Fibroblast of lung (primary cell): Measurements from ENCODE around the gene SPNS3. TPM values are rescaled to one million over a fixed set of nuclear protein-coding genes. Genes with fewer than 3 reads are reported as not detected.

Experiments used
- DNase-seq, 2 donors: peaks; one replicate each; pipeline versions ENCODE4 v3.0.0 to v3.0.0-alpha.2; 2010; ENCODE audit warnings: low read depth in 2 of 2
- H2AFZ ChIP-seq: 2 replicates; pipeline ENCODE4 v1.5.1; 2012; ENCODE audit warnings: low read length, control low read depth, inconsistent platforms
- H3K27ac ChIP-seq: 2 replicates; pipeline ENCODE4 v1.5.1; 2011; ENCODE audit warnings: low read length, control low read depth; ENCODE audit not compliant: insufficient read depth
- H3K27me3 ChIP-seq: 2 replicates; pipeline ENCODE4 v1.5.1; 2011; ENCODE audit warnings: mild to moderate bottlenecking, low read length; ENCODE audit not compliant: control insufficient read depth, insufficient read depth
- H3K36me3 ChIP-seq: 2 replicates; pipeline ENCODE4 v1.5.1; 2011; ENCODE audit warnings: low read length; ENCODE audit not compliant: control insufficient read depth, insufficient read depth
- H3K4me1 ChIP-seq: 2 replicates; pipeline ENCODE4 v1.5.1; 2011; ENCODE audit warnings: low read length; ENCODE audit not compliant: control insufficient read depth, insufficient read depth; ENCODE audit errors: extremely low read depth
- H3K4me2 ChIP-seq: 2 replicates; pipeline ENCODE4 v1.5.1; 2011; ENCODE audit warnings: low read length, control low read depth; ENCODE audit not compliant: insufficient read depth; ENCODE audit errors: extremely low read depth
- H3K4me3 ChIP-seq, 4 experiments: fragments of 200-600 bp in 1 of 4; sonication (generic) in 1 of 4; replicated peaks in 1 of 4; 2 replicates each; pipeline ENCODE4 v1.5.1; 2011 to 2016; ENCODE audit warnings: low read length in 4 of 4, low read depth in 3 of 4, mild to moderate bottlenecking in 3 of 4, control low read depth in 2 of 4, inconsistent platforms in 1 of 4, mixed read lengths in 1 of 4; ENCODE audit not compliant: insufficient read depth in 1 of 4; ENCODE audit errors: control extremely low read depth in 1 of 4
- H3K79me2 ChIP-seq: 2 replicates; pipeline ENCODE4 v1.5.1; 2012; ENCODE audit warnings: mild to moderate bottlenecking, low read length, inconsistent platforms; ENCODE audit not compliant: control insufficient read depth, insufficient read depth
- H3K9ac ChIP-seq: 2 replicates; pipeline ENCODE4 v1.5.1; 2011; ENCODE audit warnings: mild to moderate bottlenecking, low read length, control low read depth; ENCODE audit not compliant: insufficient read depth
- H3K9me3 ChIP-seq: 2 replicates; pipeline ENCODE4 v1.5.1; 2012; ENCODE audit warnings: low read depth, low read length; ENCODE audit not compliant: control insufficient read depth, insufficient read depth
- H4K20me1 ChIP-seq: 2 replicates; pipeline ENCODE4 v1.5.1; 2011; ENCODE audit warnings: low read length; ENCODE audit not compliant: control insufficient read depth, insufficient read depth; ENCODE audit errors: extremely low read depth
- CTCF ChIP-seq, 2 donors: IDR thresholded peaks in 1 of 2; conservative IDR thresholded peaks in 1 of 2; 1 replicate in 1 of 2; 2 replicates in 1 of 2; pipeline ENCODE4 v1.5.1; 2011 to 2012; ENCODE audit warnings: low read length in 2 of 2, control low read depth in 1 of 2, inconsistent platforms in 1 of 2, low read depth in 1 of 2, mild to moderate bottlenecking in 1 of 2
- EZH2 ChIP-seq: IDR thresholded peaks from 2 replicates; pipeline ENCODE4 v1.5.1; 2012; ENCODE audit warnings: low read length, control low read depth, mild to moderate bottlenecking; ENCODE audit errors: missing control alignments
- polyA plus RNA-seq, 2 donors: library from polyadenylated mRNA; depleted of rRNA in 1 of 2; stranded (reverse) in 1 of 2; unstranded in 1 of 2; fragments of >200 nt; gene quantifications; 2 replicates each; pipeline ENCODE4 v1.2.1, GENCODE V29; 2011 to 2012; ENCODE audit warnings: missing spikeins in 1 of 2
- total RNA-seq: library from RNA; depleted of rRNA; stranded (reverse); fragments of >200 nt; gene quantifications from 2 replicates; pipeline ENCODE4 v1.2.1, GENCODE V29; 2014

Gene SPNS3
- total and polyA plus RNA-seq, 2 donors (not counting 1 experiment from before 2014, with no cell fraction given): not detected

- Histone ChIP-seq H3K4me3 (no peak overlapping the region), H3K27ac (no peak overlapping the region), H3K4me1 (no peaks in the 10 kb centered on the region), H3K4me2 (no peak overlapping the region), H3K27me3 (peaks cover 6% of the 10 kb centered on the region), H3K9me3 (no peaks in the 10 kb centered on the region), H3K79me2 (no peaks in the 10 kb centered on the region), H4K20me1 (no peaks in the 10 kb centered on the region), H3K36me3 (no peaks in the 10 kb centered on the region), H3K9ac (no peak overlapping the region), H2AFZ (no peak overlapping the region)
- no peak for DNase-seq
- TF ChIP-seq CTCF (conservative IDR thresholded peaks at IDR 0.05 in 1 of 2, IDR thresholded peaks at IDR 0.05 in 1 of 2; ENCODE audit: low read depth in 1 of 2, low read length in 2 of 2) (no peak), EZH2 (no peak)
Measured at GRCh38 chr17:4522661-4523060, 88.9 kb downstream of the SPNS3 start.

- H3K27ac ChIP-seq: no peak overlapping the region
- no peak for DNase-seq
- H3K4me3 ChIP-seq: no peak overlapping the region
- H3K4me1 ChIP-seq: no peaks in the 10 kb centered on the region
- TF ChIP-seq CTCF (conservative IDR thresholded peaks at IDR 0.05 in 1 of 2, IDR thresholded peaks at IDR 0.05 in 1 of 2; ENCODE audit: low read depth in 1 of 2, low read length in 2 of 2) (no peak), EZH2 (no peak)
- H4K20me1 ChIP-seq: no peaks in the 10 kb centered on the region
- H3K36me3 ChIP-seq: no peaks in the 10 kb centered on the region
- no peak overlapping the region for H3K9ac ChIP-seq
- H3K79me2 ChIP-seq: no peaks in the 10 kb centered on the region
- no peak overlapping the region for H3K4me2 ChIP-seq
- H3K27me3 ChIP-seq: peaks cover 6% of the 10 kb centered on the region
- H3K9me3 ChIP-seq: no peaks in the 10 kb centered on the region
- H2AFZ ChIP-seq: no peak overlapping the region
Measured at GRCh38 chr17:4523946-4524345, 90.2 kb downstream of the SPNS3 start.

GRCh38 chr17:4525691-4526397 is 92.1 kb downstream of the SPNS3 start:
- H3K4me3 ChIP-seq: no peak overlapping the region
- H3K9me3 ChIP-seq: no peaks in the 10 kb centered on the region
- DNase-seq: no peak
- TF ChIP-seq EZH2 (no peak), CTCF (conservative IDR thresholded peaks at IDR 0.05 in 1 of 2, IDR thresholded peaks at IDR 0.05 in 1 of 2; ENCODE audit: low read depth in 1 of 2, low read length in 2 of 2) (no peak)
- H3K36me3 ChIP-seq: no peaks in the 10 kb centered on the region
- no peaks in the 10 kb centered on the region for H4K20me1 ChIP-seq
- no peak overlapping the region for H3K27ac ChIP-seq
- no peak overlapping the region for H3K9ac ChIP-seq
- H3K79me2 ChIP-seq: no peaks in the 10 kb centered on the region
- H2AFZ ChIP-seq: no peak overlapping the region
- H3K4me2 ChIP-seq: no peak overlapping the region
- no peaks in the 10 kb centered on the region for H3K4me1 ChIP-seq
- peaks cover 6% of the 10 kb centered on the region for H3K27me3 ChIP-seq
